GM12801 (cell line): ENCODE measurements around the gene RAD23A.

Experiments used
- CTCF ChIP-seq: IDR thresholded peaks from one replicate; pipeline ENCODE4 v1.5.1; 2011; ENCODE audit warnings: control low read depth; ENCODE audit not compliant: insufficient read length; ENCODE audit errors: extremely low read depth

Gene RAD23A

GRCh38 chr19:12982648-12983047 is 37.0 kb downstream of the RAD23A start:
- TF ChIP-seq CTCF, result no peak

- no peak for TF ChIP-seq CTCF
Measured at GRCh38 chr19:12983091-12983490, 37.4 kb downstream of the RAD23A start.

- TF ChIP-seq CTCF, result no peak
Measured at GRCh38 chr19:12983542-12984142, 38.0 kb downstream of the RAD23A start.

GRCh38 chr19:12984143-12984627 is 38.5 kb downstream of the RAD23A start:
- no peak for TF ChIP-seq CTCF

- TF ChIP-seq CTCF, result no peak
Measured at GRCh38 chr19:12984683-12985048, 39.0 kb downstream of the RAD23A start.

GRCh38 chr19:12985049-12985776 is 39.6 kb downstream of the RAD23A start:
- no peak for TF ChIP-seq CTCF

GRCh38 chr19:12986726-12987125 is 41.1 kb downstream of the RAD23A start:
- TF ChIP-seq CTCF, result no peak
